Stimulated activated CD4-positive, alpha-beta T cell treated with anti-CD3 and anti-CD28 coated beads, Interleukin-4, amount 100 ng/mL, for 1 hour (primary cell): ENCODE results near the gene CTSK.

Experiments
- DNase-seq: peaks from one replicate; pipeline ENCODE4 v3.0.0-alpha.2; 2020

CTSK gene

GRCh38 chr1:150751443-150751842, 56.6 kb downstream of the CTSK start:
- no peak for DNase-seq

- DNase-seq, result no peak
These were observed 58.2 kb downstream of the CTSK start for GRCh38 chr1:150749720-150750311.

GRCh38 chr1:150748878-150749719, 59.0 kb downstream of the CTSK start:
- no peak for DNase-seq
